Ishikawa (cell line): Measurements from ENCODE around the gene MYO5B.

ENCODE experiments used
- CEBPB ChIP-seq: IDR thresholded peaks from 2 replicates; pipeline ENCODE4 v1.6.1; 2012
- CREB1 ChIP-seq: IDR thresholded peaks from 2 replicates; pipeline ENCODE4 v1.6.1; 2012; ENCODE audit warnings: low read depth
- EGR1 ChIP-seq: IDR thresholded peaks from 2 replicates; pipeline ENCODE4 v1.6.1; 2012
- EP300 ChIP-seq: IDR thresholded peaks from 2 replicates; pipeline ENCODE4 v1.6.1; 2012; ENCODE audit warnings: borderline replicate concordance
- FOXM1 ChIP-seq: IDR thresholded peaks from 2 replicates; pipeline ENCODE4 v1.6.1; 2012; ENCODE audit warnings: low read depth, borderline replicate concordance
- NFIC ChIP-seq: IDR thresholded peaks from 2 replicates; pipeline ENCODE4 v1.6.1; 2012
- RAD21 ChIP-seq: IDR thresholded peaks from 2 replicates; pipeline ENCODE4 v1.6.1; 2012; ENCODE audit warnings: low read depth
- TAF1 ChIP-seq: IDR thresholded peaks from 2 replicates; pipeline ENCODE4 v1.6.1; 2012; ENCODE audit warnings: low read depth, mild to moderate bottlenecking
- TCF12 ChIP-seq: IDR thresholded peaks from 2 replicates; pipeline ENCODE4 v1.6.1; 2012; ENCODE audit warnings: low read depth
- TEAD4 ChIP-seq: IDR thresholded peaks from 2 replicates; pipeline ENCODE4 v1.6.1; 2012
- YY1 ChIP-seq: IDR thresholded peaks from 2 replicates; pipeline ENCODE4 v1.6.1; 2012; ENCODE audit warnings: low read depth
- ZBTB7A ChIP-seq: IDR thresholded peaks from 2 replicates; pipeline ENCODE4 v1.6.1; 2012; ENCODE audit warnings: low read depth
- TF ChIP-seq, protein P1 (sequence below): IDR thresholded peaks from 2 replicates; pipeline ENCODE4 v1.6.1; 2012; ENCODE audit warnings: low read depth, mild to moderate bottlenecking
- TF ChIP-seq, protein P2 (sequence below): IDR thresholded peaks from 2 replicates; pipeline ENCODE4 v1.6.1; 2012
- TF ChIP-seq, protein P3 (sequence below): IDR thresholded peaks from 2 replicates; pipeline ENCODE4 v1.6.1; 2012

Gene MYO5B

DNA sequence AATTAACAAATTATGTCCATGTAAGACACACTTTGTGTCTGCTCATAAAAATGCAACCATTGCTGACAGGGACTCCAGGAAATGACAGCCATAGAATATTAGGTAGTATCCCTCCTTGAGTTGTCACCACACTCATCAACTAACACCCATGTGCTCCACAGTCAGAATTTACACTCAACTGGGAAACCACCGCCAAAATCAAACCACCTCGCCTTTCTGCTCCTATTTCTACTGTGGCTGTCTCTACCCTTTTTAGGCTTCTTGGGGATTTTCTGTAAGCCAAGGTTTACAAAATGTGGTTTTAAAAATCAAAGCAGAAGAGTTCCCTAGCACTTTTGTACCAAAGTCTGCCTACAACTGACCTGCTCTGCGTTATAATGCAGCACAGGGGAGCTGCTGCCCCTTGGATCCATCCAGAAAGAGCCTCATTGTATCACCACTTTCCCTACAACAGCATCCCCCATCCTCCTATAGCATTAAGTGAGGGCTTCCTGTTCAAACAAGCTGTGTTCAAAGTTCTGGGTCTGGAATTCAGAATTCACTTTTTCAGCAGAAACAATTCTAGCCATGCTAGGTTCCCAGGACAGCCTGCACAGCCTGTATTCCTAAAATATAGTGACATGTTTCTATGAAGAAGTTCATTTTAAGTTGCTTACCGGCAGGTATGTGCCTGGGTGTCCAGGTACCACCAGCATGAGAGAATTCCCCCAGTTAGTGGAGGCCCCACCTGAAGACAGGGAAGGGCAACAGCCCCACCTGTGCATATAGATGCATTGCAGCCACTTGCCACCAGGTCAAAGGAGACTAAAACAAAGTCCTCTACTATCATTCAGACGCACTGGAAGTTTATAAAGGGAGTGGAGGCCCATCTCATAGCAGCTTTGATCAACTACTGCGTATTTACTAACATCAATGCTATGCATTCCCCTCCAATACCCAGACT lies 104.3 kb downstream of the MYO5B start:
- no peak for TF ChIP-seq ZBTB7A
- no peak for TF ChIP-seq YY1
- TF ChIP-seq TEAD4: no peak
- TF ChIP-seq TCF12: no peak
- no peak for TF ChIP-seq EGR1
- no peak for TF ChIP-seq CEBPB
- TF ChIP-seq, protein P1, sequence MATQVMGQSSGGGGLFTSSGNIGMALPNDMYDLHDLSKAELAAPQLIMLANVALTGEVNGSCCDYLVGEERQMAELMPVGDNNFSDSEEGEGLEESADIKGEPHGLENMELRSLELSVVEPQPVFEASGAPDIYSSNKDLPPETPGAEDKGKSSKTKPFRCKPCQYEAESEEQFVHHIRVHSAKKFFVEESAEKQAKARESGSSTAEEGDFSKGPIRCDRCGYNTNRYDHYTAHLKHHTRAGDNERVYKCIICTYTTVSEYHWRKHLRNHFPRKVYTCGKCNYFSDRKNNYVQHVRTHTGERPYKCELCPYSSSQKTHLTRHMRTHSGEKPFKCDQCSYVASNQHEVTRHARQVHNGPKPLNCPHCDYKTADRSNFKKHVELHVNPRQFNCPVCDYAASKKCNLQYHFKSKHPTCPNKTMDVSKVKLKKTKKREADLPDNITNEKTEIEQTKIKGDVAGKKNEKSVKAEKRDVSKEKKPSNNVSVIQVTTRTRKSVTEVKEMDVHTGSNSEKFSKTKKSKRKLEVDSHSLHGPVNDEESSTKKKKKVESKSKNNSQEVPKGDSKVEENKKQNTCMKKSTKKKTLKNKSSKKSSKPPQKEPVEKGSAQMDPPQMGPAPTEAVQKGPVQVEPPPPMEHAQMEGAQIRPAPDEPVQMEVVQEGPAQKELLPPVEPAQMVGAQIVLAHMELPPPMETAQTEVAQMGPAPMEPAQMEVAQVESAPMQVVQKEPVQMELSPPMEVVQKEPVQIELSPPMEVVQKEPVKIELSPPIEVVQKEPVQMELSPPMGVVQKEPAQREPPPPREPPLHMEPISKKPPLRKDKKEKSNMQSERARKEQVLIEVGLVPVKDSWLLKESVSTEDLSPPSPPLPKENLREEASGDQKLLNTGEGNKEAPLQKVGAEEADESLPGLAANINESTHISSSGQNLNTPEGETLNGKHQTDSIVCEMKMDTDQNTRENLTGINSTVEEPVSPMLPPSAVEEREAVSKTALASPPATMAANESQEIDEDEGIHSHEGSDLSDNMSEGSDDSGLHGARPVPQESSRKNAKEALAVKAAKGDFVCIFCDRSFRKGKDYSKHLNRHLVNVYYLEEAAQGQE: no peak

DNA sequence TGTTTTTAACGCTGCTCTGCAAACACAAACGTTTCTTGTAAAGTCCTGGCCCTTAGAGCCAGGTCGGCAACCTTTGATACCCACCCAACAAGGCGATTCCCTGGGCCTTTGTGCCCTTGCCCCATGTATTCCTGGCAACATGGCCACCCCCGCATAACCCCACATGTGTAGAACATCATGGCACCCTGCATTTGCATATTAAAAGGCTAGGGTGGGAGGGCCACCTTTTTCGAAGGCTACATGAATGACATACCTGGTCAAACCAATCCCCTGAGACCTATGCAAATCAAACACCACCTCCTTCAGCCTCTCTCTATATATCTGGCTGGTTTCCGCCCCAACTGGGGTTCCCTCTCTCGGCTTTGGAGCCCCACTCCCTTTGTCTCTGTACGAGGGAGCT lies 105.2 kb downstream of the MYO5B start:
- TF ChIP-seq ZBTB7A (no peak), NFIC (no peak), EP300 (no peak), EGR1 (no peak), TCF12 (no peak), CREB1 (no peak), CEBPB (no peak), TEAD4 (no peak), RAD21 (no peak)
- TF ChIP-seq, protein P2, sequence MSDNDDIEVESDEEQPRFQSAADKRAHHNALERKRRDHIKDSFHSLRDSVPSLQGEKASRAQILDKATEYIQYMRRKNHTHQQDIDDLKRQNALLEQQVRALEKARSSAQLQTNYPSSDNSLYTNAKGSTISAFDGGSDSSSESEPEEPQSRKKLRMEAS: no peak
- TF ChIP-seq, protein P1: no peak

DNA sequence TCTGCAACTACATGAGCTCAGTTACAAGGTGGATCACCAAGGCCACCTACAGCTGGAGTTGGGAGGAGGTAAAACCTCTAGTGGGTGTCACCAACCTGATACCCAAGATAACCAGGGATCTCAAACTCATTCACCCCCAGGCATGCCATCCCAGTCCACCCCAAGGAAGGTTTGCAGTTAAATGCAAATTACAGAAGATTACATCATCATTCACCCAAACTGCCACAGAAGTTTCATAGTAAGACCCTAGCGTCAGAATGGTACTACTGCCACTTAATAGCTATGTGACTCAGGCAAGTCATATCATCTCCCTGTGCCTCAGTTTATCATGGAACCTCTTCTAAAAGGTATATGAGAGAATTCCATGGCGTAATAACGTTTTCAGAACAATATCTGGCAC lies 111.2 kb downstream of the MYO5B start:
- no peak for TF ChIP-seq CREB1
- no peak for TF ChIP-seq FOXM1
- TF ChIP-seq NFIC: no peak
- no peak for TF ChIP-seq YY1
- no peak for TF ChIP-seq TCF12
- no peak for TF ChIP-seq EP300
- TF ChIP-seq ZBTB7A: no peak
- TF ChIP-seq CEBPB: no peak
- TF ChIP-seq, protein P1: no peak
- TF ChIP-seq, protein P2: no peak
- TF ChIP-seq TAF1: no peak
- TF ChIP-seq, protein P3, sequence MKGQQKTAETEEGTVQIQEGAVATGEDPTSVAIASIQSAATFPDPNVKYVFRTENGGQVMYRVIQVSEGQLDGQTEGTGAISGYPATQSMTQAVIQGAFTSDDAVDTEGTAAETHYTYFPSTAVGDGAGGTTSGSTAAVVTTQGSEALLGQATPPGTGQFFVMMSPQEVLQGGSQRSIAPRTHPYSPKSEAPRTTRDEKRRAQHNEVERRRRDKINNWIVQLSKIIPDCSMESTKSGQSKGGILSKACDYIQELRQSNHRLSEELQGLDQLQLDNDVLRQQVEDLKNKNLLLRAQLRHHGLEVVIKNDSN: no peak

DNA sequence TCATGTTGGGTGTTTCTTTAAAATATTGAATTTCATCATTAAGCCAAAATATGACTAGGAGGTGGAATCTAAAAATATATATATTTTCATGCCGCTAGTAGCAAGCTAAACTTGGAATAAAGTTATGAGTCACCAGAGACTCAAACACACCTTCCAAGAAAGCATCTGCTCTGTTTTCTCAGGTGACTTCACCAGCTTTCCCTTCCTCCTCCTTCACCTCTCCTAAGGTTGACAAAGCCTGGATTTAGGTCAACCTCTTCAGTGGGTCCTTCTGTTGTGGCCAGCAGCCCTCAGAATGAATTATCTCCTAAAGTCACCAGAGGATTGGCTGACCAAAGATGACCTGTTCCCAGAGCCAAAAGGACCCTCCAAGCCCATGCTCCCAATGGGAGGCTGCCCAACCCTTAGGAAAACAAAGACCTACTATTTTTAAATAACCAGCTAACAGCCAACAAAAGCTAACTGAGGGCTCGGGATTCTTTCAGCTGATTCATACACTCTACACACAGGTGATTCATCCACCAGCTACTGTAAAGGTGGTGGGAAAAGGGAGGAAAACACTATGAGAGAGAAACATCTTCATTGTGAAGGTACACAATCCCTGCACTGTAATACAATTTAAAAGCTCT lies 113.9 kb downstream of the MYO5B start:
- TF ChIP-seq TCF12: no peak
- TF ChIP-seq, protein P2: no peak
- TF ChIP-seq, protein P1: no peak
- TF ChIP-seq FOXM1: no peak
- TF ChIP-seq EP300: no peak
- no peak for TF ChIP-seq NFIC
- no peak for TF ChIP-seq CEBPB
- TF ChIP-seq ZBTB7A: no peak
- TF ChIP-seq EGR1: no peak
- TF ChIP-seq, protein P3: no peak
- TF ChIP-seq TAF1: no peak
- no peak for TF ChIP-seq YY1
- TF ChIP-seq TEAD4: no peak
- no peak for TF ChIP-seq CREB1
